HEK293T (cell line): Measurements from ENCODE around the gene SSNA1.

Source experiments
- BHLHE40 ChIP-seq: fragments of 450-650 bp; IDR thresholded peaks from 2 replicates; pipeline ENCODE4 v1.6.1; 2016; ENCODE audit warnings: mild to moderate bottlenecking, moderate library complexity, borderline replicate concordance
- CTBP1 ChIP-seq: fragments of 450-650 bp; IDR thresholded peaks from 2 replicates; pipeline ENCODE4 v1.6.1; 2016; ENCODE audit warnings: borderline replicate concordance
- ELF4 ChIP-seq: fragments of 450-650 bp; IDR thresholded peaks from 2 replicates; pipeline ENCODE4 v1.6.1; 2017; ENCODE audit warnings: antibody characterized with exemption
- L3MBTL2 ChIP-seq: fragments of 450-650 bp; conservative IDR thresholded peaks from 2 replicates; pipeline ENCODE4 v1.6.1; 2016; ENCODE audit warnings: mild to moderate bottlenecking

- TF ChIP-seq L3MBTL2 (no peak), BHLHE40 (no peak), CTBP1 (no peak), ELF4 (no peak)
These were observed 39.8 kb upstream of the SSNA1 start for GRCh38 chr9:137148661-137149060.
